Activated T-helper 17 cell treated with anti-CD3 and anti-CD28 coated beads, Interleukin-2, amount 50 U/mL, for 72 hours (primary cell): ENCODE measurements around the gene RAD17. TPM values are rescaled to one million over a fixed set of nuclear protein-coding genes. Genes with fewer than 3 reads are reported as not detected.
"Not testable (repeated sequence)": the region's sequence is repeated elsewhere in the genome, so short reads cannot be mapped to it uniquely, and the experiment has no call there.

ENCODE experiments used
- ATAC-seq: fragments of 150-1000 bp; cut with Tn5 transposase; replicated peaks from 2 replicates; pipeline ENCODE4 v1.10.0; 2021; ENCODE audit warnings: mild to moderate bottlenecking, moderate library complexity
- H3K27ac Mint-ChIP-seq: one replicate; pipeline ENCODE4 v1.8.0; 2022; ENCODE audit warnings: mixed read lengths
- H3K27me3 Mint-ChIP-seq: one replicate; pipeline ENCODE4 v1.8.0; 2022; ENCODE audit warnings: mixed read lengths
- H3K36me3 Mint-ChIP-seq: one replicate; pipeline ENCODE4 v1.8.0; 2022; ENCODE audit warnings: low read depth, mild to moderate bottlenecking, mixed read lengths
- H3K4me1 Mint-ChIP-seq: one replicate; pipeline ENCODE4 v1.8.0; 2022; ENCODE audit warnings: mixed read lengths
- H3K4me3 Mint-ChIP-seq: one replicate; pipeline ENCODE4 v1.8.0; 2022; ENCODE audit warnings: mild to moderate bottlenecking, mixed read lengths
- H3K9me3 Mint-ChIP-seq: one replicate; pipeline ENCODE4 v1.8.0; 2022; ENCODE audit warnings: mixed read lengths
- total RNA-seq, 2 donors: library from RNA; stranded (reverse); gene quantifications; one replicate each; pipeline ENCODE4 v1.2.3, GENCODE V29; 2022

The RAD17 gene
- total RNA-seq, 2 donors from 2014 or later = 25.8 to 28.2 TPM

DNA sequence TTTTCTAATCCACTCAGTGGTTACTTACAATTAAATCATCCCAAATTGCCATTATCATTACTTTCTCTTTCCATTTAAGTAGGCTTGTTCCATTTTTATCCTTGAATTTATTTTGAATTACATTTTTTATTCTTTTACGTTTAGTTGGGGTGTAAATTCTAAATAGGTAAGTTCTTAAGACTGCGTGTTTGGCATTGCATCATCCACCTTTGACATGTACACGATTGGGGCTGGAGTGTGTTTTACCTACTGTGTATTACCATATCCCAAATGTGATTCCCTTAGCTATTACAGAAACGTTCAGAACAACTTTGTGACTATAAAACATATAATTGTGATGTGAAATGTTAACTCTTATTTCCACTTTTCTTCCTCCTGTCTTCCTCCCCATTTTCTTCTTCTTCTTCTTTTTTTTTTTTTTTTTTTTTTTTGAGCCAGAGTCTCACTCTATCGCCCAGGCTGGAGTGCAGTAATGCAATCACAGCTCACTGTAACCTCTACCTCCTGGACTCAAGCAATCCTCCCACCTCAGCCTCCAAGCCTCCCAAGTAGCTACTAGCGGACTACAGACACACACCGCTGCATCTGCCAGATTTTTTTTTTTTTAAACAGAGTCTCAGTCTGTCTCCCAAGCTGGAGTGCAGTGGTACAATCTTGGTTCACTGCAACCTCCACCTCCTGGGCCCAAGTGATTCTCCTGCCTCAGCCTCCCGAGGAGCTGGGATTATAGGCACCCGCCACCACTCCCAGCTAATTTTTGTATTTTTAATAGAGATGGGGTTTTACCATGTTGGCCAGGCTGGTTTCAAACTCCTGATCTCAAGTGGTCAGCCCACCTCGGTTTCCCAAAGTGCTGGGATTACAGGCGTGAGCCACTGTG, 62.0 kb downstream of the RAD17 start:
- no peaks in the 10 kb centered on the region for H3K4me1 Mint-ChIP-seq
- no peak overlapping the region for H3K4me3 Mint-ChIP-seq
- no peak for ATAC-seq
- no peak overlapping the region for H3K27ac Mint-ChIP-seq
- no peaks in the 10 kb centered on the region for H3K9me3 Mint-ChIP-seq
- no peaks in the 10 kb centered on the region for H3K27me3 Mint-ChIP-seq
- no peaks in the 10 kb centered on the region for H3K36me3 Mint-ChIP-seq

DNA sequence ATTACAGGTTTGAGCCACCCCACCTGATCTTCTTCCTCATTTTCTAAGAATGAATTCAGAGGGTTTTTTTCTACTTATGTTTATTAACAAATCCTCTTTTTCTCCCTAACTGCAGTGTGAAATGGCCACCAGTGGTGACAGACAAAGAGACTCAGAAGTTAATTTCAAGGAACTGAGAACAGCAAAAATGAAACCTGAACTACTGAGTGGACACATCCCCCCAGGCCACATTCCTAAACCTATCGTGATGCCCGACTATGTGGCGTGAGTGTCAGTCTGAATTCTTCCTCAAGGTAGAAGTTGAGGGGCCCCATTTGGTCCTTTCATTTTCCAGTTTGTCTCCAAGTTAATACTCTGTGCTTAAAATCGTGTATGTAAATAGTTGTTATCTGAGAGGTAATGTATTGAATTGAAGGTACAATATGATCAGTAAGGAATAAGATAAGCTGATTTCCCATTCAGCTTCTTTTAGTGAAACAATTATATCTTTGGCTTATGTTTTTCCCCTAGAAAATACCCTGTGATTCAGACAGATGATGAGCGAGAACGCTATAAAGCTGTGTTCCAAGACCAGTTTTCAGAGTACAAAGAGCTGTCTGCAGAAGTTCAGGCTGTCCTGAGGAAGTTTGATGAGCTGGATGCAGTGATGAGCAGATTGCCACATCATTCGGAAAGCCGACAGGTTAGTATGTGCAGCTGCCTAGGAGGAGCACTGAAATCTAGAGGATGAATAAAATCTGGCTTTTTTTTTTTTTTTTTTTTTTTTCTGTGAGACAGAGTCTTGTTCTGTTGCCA, 63.0 kb downstream of the RAD17 start:
- H3K9me3 Mint-ChIP-seq = no peaks in the 10 kb centered on the region
- no peaks in the 10 kb centered on the region for H3K4me1 Mint-ChIP-seq
- no peak overlapping the region for H3K4me3 Mint-ChIP-seq
- no peaks in the 10 kb centered on the region for H3K36me3 Mint-ChIP-seq
- peak; percentile 56 for ATAC-seq
- no peaks in the 10 kb centered on the region for H3K27me3 Mint-ChIP-seq
- peak overlapping the region; percentile 20 for H3K27ac Mint-ChIP-seq

DNA sequence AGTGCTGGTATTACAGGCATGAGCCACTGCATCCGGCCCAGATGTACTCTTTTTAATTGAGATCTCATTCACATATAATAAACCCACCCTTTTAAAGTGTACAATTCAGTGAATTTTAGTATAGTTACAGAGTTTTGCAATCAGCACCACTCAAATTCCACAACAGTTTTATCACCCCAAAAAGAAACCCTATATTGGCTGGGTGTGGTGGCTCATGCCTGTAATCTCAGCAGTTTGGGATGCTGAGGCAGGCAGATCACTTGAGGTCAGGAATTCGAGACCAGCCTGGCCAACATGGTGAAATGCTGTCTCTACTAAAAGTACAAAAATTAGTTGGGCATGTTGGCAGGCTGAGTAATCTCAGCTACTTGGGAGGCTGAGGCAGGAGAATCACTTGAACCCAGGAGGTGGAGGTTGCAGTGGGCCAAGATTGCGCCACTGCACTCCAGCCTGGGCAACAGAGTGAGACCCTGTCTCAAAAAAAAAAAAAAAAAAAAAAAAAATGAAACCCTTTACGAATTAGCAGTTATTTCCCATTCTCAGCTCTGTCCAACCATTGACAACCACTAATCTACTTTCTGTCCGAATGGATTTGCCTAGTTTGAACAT, 65.8 kb downstream of the RAD17 start:
- H3K27ac Mint-ChIP-seq, H3K4me3 Mint-ChIP-seq, H3K27me3 Mint-ChIP-seq, H3K36me3 Mint-ChIP-seq, H3K9me3 Mint-ChIP-seq, ATAC-seq, H3K4me1 Mint-ChIP-seq: not testable (repeated sequence)

DNA sequence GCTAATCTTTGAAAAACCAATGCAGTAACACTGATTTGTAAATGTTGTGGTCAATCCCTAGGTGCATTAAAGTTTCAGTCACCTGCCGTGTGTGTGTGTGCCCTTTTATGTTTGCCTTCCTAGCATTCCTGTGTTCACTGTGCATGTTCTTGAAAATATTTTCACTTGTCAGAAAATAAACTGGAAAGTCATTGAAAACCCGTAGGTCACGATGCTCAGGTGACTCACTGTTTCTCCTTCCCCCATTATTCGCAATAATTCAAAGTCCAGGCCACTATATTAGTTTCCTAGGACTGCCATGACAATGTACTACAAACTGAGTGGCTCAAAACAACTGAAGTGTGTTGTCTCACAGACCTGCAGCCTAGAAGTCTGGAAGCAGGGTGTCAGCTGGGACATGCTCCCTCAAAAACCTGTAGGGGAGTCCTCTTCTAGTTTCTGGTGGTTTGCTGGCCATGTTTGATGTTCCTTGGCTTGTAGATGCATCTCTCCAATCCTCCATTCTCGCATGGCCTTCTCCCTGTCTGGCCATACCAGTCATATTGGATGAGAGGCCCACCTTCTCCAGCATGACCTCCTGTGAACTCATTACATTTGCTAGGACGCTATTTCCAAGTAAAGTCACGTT, 74.6 kb downstream of the RAD17 start:
- Mint-ChIP-seq H3K27me3 (no peaks in the 10 kb centered on the region), H3K36me3 (no peaks in the 10 kb centered on the region)

DNA sequence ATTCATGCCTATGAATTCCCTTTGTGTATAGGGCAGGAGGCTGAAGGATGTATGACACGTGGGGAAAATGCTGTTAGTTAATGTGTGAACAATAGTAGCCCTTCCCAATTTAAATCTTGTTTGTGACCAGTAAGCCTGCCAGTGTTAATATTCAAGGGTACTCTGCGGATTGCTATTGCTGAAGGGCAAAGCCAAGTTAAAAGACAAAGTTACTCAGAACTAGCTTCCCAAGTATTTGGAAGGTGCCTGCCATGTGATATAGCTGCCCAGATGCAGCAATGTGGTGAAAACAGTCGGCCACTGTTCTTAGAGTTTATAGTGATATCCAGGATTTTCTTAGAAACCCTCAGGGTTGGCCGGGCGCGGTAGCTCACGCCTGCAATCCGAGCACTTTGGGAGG, 79.9 kb downstream of the RAD17 start:
- Mint-ChIP-seq H3K4me1 (no peaks in the 10 kb centered on the region), H3K36me3 (no peaks in the 10 kb centered on the region), H3K27me3 (no peaks in the 10 kb centered on the region), H3K9me3 (no peaks in the 10 kb centered on the region), H3K4me3 (no peak overlapping the region), H3K27ac (no peak overlapping the region)
- ATAC-seq = no peak

More for the DNA sequence above, 74.6 kb downstream of the RAD17 start:
- no peak overlapping the region for H3K27ac Mint-ChIP-seq
- ATAC-seq = no peak
- no peaks in the 10 kb centered on the region for H3K4me1 Mint-ChIP-seq
- no peaks in the 10 kb centered on the region for H3K9me3 Mint-ChIP-seq
- H3K4me3 Mint-ChIP-seq = no peak overlapping the region

DNA sequence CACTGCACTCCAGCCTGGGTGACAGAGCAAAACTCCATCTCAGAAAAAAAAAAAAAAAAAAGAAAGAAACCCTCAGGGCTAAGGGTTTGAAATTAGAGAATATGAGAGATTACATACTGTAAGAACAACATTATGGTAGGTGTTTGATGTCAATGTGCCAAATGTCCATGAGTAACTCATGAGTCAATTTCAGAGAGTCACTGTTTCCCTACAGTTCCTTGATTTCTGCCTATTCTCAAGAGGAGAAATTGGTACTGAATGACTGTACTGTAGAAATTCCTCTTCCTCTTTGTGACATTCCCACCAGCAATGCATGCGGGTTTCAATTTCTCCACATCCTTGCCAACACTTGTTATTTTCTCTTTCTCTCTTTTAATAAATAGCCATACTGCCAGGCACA, 80.5 kb downstream of the RAD17 start:
- no peak for ATAC-seq
- Mint-ChIP-seq H3K27ac (no peak overlapping the region), H3K9me3 (no peaks in the 10 kb centered on the region), H3K4me3 (no peak overlapping the region), H3K4me1 (no peaks in the 10 kb centered on the region), H3K36me3 (no peaks in the 10 kb centered on the region), H3K27me3 (no peaks in the 10 kb centered on the region)

GRCh38 chr5:69450527-69450926, 80.9 kb downstream of the RAD17 start:
- not testable (repeated sequence) for H3K27ac Mint-ChIP-seq, H3K36me3 Mint-ChIP-seq, H3K9me3 Mint-ChIP-seq, H3K4me1 Mint-ChIP-seq, H3K4me3 Mint-ChIP-seq, ATAC-seq, H3K27me3 Mint-ChIP-seq

GRCh38 chr5:69451941-69452647, 82.5 kb downstream of the RAD17 start:
- Mint-ChIP-seq H3K9me3 (no peaks in the 10 kb centered on the region), H3K27ac (no peak overlapping the region), H3K4me1 (no peaks in the 10 kb centered on the region), H3K4me3 (no peak overlapping the region), H3K36me3 (no peaks in the 10 kb centered on the region), H3K27me3 (no peaks in the 10 kb centered on the region)
- no peak for ATAC-seq

GRCh38 chr5:69453487-69453886, 83.9 kb downstream of the RAD17 start:
- not testable (repeated sequence) for H3K4me3 Mint-ChIP-seq, H3K27ac Mint-ChIP-seq, H3K4me1 Mint-ChIP-seq, ATAC-seq, H3K36me3 Mint-ChIP-seq, H3K27me3 Mint-ChIP-seq, H3K9me3 Mint-ChIP-seq

- peaks cover 8% of the 10 kb centered on the region for H3K27me3 Mint-ChIP-seq
- no peak overlapping the region for H3K4me3 Mint-ChIP-seq
- H3K27ac Mint-ChIP-seq = no peak overlapping the region
- ATAC-seq = no peak
- no peaks in the 10 kb centered on the region for H3K4me1 Mint-ChIP-seq
- no peaks in the 10 kb centered on the region for H3K9me3 Mint-ChIP-seq
- H3K36me3 Mint-ChIP-seq = no peaks in the 10 kb centered on the region
These were observed 85.0 kb downstream of the RAD17 start for GRCh38 chr5:69454460-69455249.

DNA sequence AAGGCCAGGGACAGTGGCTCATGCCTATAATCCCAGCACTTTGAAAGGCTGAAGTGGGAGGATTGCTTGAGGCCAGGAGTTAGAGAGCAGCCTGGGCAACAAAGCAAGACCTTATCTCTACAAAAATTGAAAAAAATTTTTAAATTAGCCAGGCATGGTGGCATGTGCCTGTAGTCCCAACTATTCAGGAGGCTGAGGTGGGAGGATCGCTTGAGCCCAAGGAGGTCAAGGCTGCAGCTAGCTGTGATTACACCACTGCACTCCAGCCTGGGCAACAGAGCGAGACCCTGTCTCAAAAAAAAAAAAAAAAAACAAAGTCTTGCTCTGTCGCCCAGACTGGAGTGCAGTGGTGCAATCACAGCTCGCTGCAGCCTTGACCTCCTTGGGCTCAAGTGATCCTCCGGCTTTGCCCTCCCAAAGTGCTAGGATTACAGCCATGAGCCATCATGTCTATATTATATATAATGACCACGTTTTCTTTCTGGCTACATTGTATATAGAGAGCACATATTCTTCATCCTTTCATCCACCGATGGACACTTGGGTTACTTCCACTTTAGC, 85.9 kb downstream of the RAD17 start:
- H3K27me3 Mint-ChIP-seq, H3K36me3 Mint-ChIP-seq, H3K27ac Mint-ChIP-seq, ATAC-seq, H3K4me3 Mint-ChIP-seq, H3K4me1 Mint-ChIP-seq, H3K9me3 Mint-ChIP-seq: not testable (repeated sequence)

DNA sequence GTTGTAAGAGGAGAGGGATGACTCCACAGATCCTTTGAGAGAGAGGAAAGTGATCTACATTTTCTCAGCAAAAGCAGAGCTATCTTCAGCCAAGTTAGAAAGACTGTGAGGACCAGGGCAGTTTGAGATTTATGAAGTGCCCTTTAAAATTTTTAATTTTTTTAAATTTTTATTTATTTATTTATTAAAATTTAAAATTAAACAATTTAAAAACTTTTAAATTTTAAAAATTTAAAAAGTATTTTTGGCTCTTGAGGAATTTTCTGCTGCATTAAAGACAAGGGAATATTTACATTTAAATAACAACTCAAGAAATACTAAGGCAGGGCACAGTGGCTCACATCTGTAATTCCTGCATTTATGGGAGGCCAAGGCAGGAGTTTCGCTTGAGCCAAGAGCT, 92.6 kb downstream of the RAD17 start:
- no peak overlapping the region for H3K27ac Mint-ChIP-seq

More for the DNA sequence above, 92.6 kb downstream of the RAD17 start:
- no peak overlapping the region for H3K4me3 Mint-ChIP-seq
- peaks cover 8% of the 10 kb centered on the region for H3K27me3 Mint-ChIP-seq
- no peaks in the 10 kb centered on the region for H3K9me3 Mint-ChIP-seq
- H3K36me3 Mint-ChIP-seq = no peaks in the 10 kb centered on the region
- ATAC-seq = no peak
- H3K4me1 Mint-ChIP-seq = no peaks in the 10 kb centered on the region
